GDM1 (cell line): ENCODE results near the gene SH3PXD2B.
A peak's percentile ranks its signal among the peaks of the same experiment; 100 is the strongest.
"Not testable (repeated sequence)": the region's sequence is repeated elsewhere in the genome, so short reads cannot be mapped to it uniquely, and the experiment has no call there.

Source experiments
- DNase-seq: peaks from one replicate; lab custom pipeline; 2025; lab: John Stamatoyannopoulos, UW

Gene SH3PXD2B

GRCh38 chr5:172365948-172366608, 88.2 kb downstream of the SH3PXD2B start:
- no peak for DNase-seq

GRCh38 chr5:172364773-172365172, 89.6 kb downstream of the SH3PXD2B start:
- peak; percentile 22 for DNase-seq

- DNase-seq, result no peak
These were observed 91.6 kb downstream of the SH3PXD2B start for GRCh38 chr5:172362755-172363154.

- no peak for DNase-seq
These were observed 92.6 kb downstream of the SH3PXD2B start for GRCh38 chr5:172361566-172362238.

GRCh38 chr5:172358345-172358744, 96.0 kb downstream of the SH3PXD2B start:
- no peak for DNase-seq

- DNase-seq, result no peak
These were observed 97.8 kb downstream of the SH3PXD2B start for GRCh38 chr5:172356527-172356926.

- no peak for DNase-seq
These were observed 98.3 kb downstream of the SH3PXD2B start for GRCh38 chr5:172356047-172356446.

GRCh38 chr5:172353846-172354245, 100.5 kb downstream of the SH3PXD2B start:
- DNase-seq, result no peak

- no peak for DNase-seq
These were observed 101.0 kb downstream of the SH3PXD2B start for GRCh38 chr5:172353271-172353812.

GRCh38 chr5:172352526-172352925, 101.8 kb downstream of the SH3PXD2B start:
- DNase-seq, result not testable (repeated sequence)

GRCh38 chr5:172351240-172351778, 103.0 kb downstream of the SH3PXD2B start:
- no peak for DNase-seq

- no peak for DNase-seq
These were observed 103.8 kb downstream of the SH3PXD2B start for GRCh38 chr5:172350212-172351181.

GRCh38 chr5:172348733-172349132, 105.6 kb downstream of the SH3PXD2B start:
- not testable (repeated sequence) for DNase-seq

GRCh38 chr5:172348084-172348483, 106.2 kb downstream of the SH3PXD2B start:
- DNase-seq, result no peak

- no peak for DNase-seq
These were observed 106.8 kb downstream of the SH3PXD2B start for GRCh38 chr5:172347496-172348052.

- DNase-seq, result no peak
These were observed 108.4 kb downstream of the SH3PXD2B start for GRCh38 chr5:172345881-172346280.

- DNase-seq, result no peak
These were observed 109.4 kb downstream of the SH3PXD2B start for GRCh38 chr5:172344855-172345409.

- DNase-seq, result no peak
These were observed 110.6 kb downstream of the SH3PXD2B start for GRCh38 chr5:172343741-172344140.

- no peak for DNase-seq
These were observed 111.4 kb downstream of the SH3PXD2B start for GRCh38 chr5:172342918-172343317.

- no peak for DNase-seq
These were observed 114.8 kb downstream of the SH3PXD2B start for GRCh38 chr5:172339264-172340180.
